IMR-90 (cell line): ENCODE measurements around the gene ERCC4. TPM values are rescaled to one million over a fixed set of nuclear protein-coding genes. Genes with fewer than 3 reads are reported as not detected.

ENCODE experiments used
- ATAC-seq: fragments of 200-7000 bp; cut with Tn5 transposase; 2 replicates; pipeline ENCODE4 v1.9.1; 2020; ENCODE audit warnings: low read depth, mild to moderate bottlenecking, moderate library complexity
- BruUV-seq: library from RNA; stranded (reverse); fragments of 400-500 nt; replicated peaks from 2 replicates; lab custom pipeline; 2021; lab: Mats Ljungman, UMichigan
- CTCF ChIA-PET: fragments of 300-600 bp; formaldehyde crosslinking; extraction: SDS; loops from one replicate; lab custom pipeline; 2021; ENCODE audit warnings: antibody characterized with exemption; lab: Yijun Ruan, JAX
- POLR2A ChIA-PET: fragments of 300-600 bp; sonication (Branson Sonifier 250); formaldehyde crosslinking; loops from one replicate; lab custom pipeline; 2022; ENCODE audit warnings: antibody characterized with exemption; ENCODE audit not compliant: unreplicated experiment; lab: Charles Lee
- DNase-seq: peaks from one replicate; pipeline ENCODE4 v3.0.0; 2013
- H2AFZ ChIP-seq: replicated peaks from 2 replicates; pipeline ENCODE3; 2013; ENCODE audit warnings: low read length, mild to moderate bottlenecking; ENCODE audit not compliant: poor library complexity
- H2AK5ac ChIP-seq: 2 replicates; pipeline ENCODE4 v1.6.1; 2013; ENCODE audit warnings: low read depth, low read length, inconsistent platforms
- H2AK9ac ChIP-seq: replicated peaks from 2 replicates; pipeline ENCODE3; 2013; ENCODE audit warnings: mild to moderate bottlenecking, low read depth, low read length, moderate library complexity; ENCODE audit not compliant: poor library complexity
- H2BK120ac ChIP-seq: 2 replicates; pipeline ENCODE4 v1.6.1; 2013; ENCODE audit warnings: low read depth, low read length, inconsistent platforms
- H2BK15ac ChIP-seq: 3 replicates; pipeline ENCODE4 v1.6.1; 2013; ENCODE audit warnings: low read depth, low read length, inconsistent platforms
- H2BK20ac ChIP-seq: 2 replicates; pipeline ENCODE4 v1.6.1; 2013; ENCODE audit warnings: low read depth, mild to moderate bottlenecking, inconsistent platforms, low read length, moderate library complexity
- H2BK5ac ChIP-seq: 2 replicates; pipeline ENCODE4 v1.6.1; 2013; ENCODE audit warnings: mild to moderate bottlenecking, low read depth, low read length, inconsistent platforms; ENCODE audit not compliant: poor library complexity, severe bottlenecking
- H3K14ac ChIP-seq: replicated peaks from 2 replicates; pipeline ENCODE4 v1.6.1; 2013; ENCODE audit warnings: low read depth, low read length, inconsistent platforms
- H3K18ac ChIP-seq: 2 replicates; pipeline ENCODE4 v1.6.1; 2013; ENCODE audit warnings: low read depth, low read length, control low read depth
- H3K23ac ChIP-seq: 2 replicates; pipeline ENCODE4 v1.6.1; 2013; ENCODE audit warnings: low read depth, low read length, inconsistent platforms
- H3K27ac ChIP-seq: 2 replicates; pipeline ENCODE4 v1.5.1; 2013; ENCODE audit warnings: mild to moderate bottlenecking, control low read depth, low read length; ENCODE audit not compliant: insufficient read depth
- H3K27me3 ChIP-seq: 2 replicates; pipeline ENCODE4 v1.6.1; 2013; ENCODE audit warnings: low read length; ENCODE audit not compliant: control insufficient read depth, insufficient read depth
- H3K36me3 ChIP-seq: 2 replicates; pipeline ENCODE4 v1.6.1; 2013; ENCODE audit warnings: low read length, mixed read lengths; ENCODE audit not compliant: control insufficient read depth, insufficient read depth
- H3K4ac ChIP-seq: 2 replicates; pipeline ENCODE4 v1.6.1; 2013; ENCODE audit warnings: low read depth, low read length, inconsistent platforms
- H3K4me1 ChIP-seq: 2 replicates; pipeline ENCODE4 v1.6.1; 2013; ENCODE audit warnings: low read length, mixed read lengths; ENCODE audit not compliant: control insufficient read depth, insufficient read depth
- H3K4me2 ChIP-seq: 2 replicates; pipeline ENCODE4 v1.6.1; 2013; ENCODE audit warnings: low read depth, mild to moderate bottlenecking, control low read depth, low read length, moderate library complexity
- H3K4me3 ChIP-seq: 2 replicates; pipeline ENCODE4 v1.5.1; 2013; ENCODE audit warnings: low read depth, mild to moderate bottlenecking, control low read depth, low read length, moderate library complexity; ENCODE audit not compliant: insufficient read depth
- H3K56ac ChIP-seq: 2 replicates; pipeline ENCODE4 v1.6.1; 2013; ENCODE audit warnings: low read length, inconsistent platforms; ENCODE audit not compliant: insufficient read depth; ENCODE audit errors: extremely low read depth
- H3K79me1 ChIP-seq, 2 experiments: 2 replicates each; pipeline ENCODE4 v1.6.1; 2013; ENCODE audit warnings: low read length in 2 of 2, inconsistent platforms in 1 of 2, low read depth in 1 of 2
- H3K9ac ChIP-seq: 2 replicates; pipeline ENCODE4 v1.6.1; 2013; ENCODE audit warnings: low read depth, low read length, control low read depth
- H3K9me1 ChIP-seq: 2 replicates; pipeline ENCODE4 v1.6.1; 2013; ENCODE audit warnings: low read length, inconsistent platforms; ENCODE audit not compliant: insufficient read depth
- H3K9me3 ChIP-seq: 2 replicates; pipeline ENCODE4 v1.6.1; 2013; ENCODE audit warnings: low read length; ENCODE audit not compliant: control insufficient read depth, insufficient read depth
- H4K20me1 ChIP-seq: 2 replicates; pipeline ENCODE4 v1.6.1; 2013; ENCODE audit warnings: low read length, inconsistent platforms; ENCODE audit not compliant: insufficient read depth
- H4K5ac ChIP-seq: 2 replicates; pipeline ENCODE4 v1.6.1; 2013; ENCODE audit warnings: mild to moderate bottlenecking, low read depth, low read length, control low read depth
- H4K8ac ChIP-seq, 2 experiments: 2 replicates each; pipeline ENCODE4 v1.6.1; 2013; ENCODE audit warnings: low read depth in 2 of 2, low read length in 2 of 2, control low read depth in 1 of 2, inconsistent platforms in 1 of 2
- H4K91ac ChIP-seq: 2 replicates; pipeline ENCODE4 v1.6.1; 2013; ENCODE audit warnings: low read depth, low read length, inconsistent platforms; ENCODE audit not compliant: insufficient read depth
- CEBPB ChIP-seq: IDR thresholded peaks from 2 replicates; pipeline ENCODE4 v1.6.1; 2012; ENCODE audit warnings: low read depth, low read length, improper control_type of control experiment
- CHD1 ChIP-seq: IDR thresholded peaks from 2 replicates; pipeline ENCODE4 v1.6.1; 2012; ENCODE audit warnings: low read depth, low read length, improper control_type of control experiment
- MAZ ChIP-seq: IDR thresholded peaks from 2 replicates; pipeline ENCODE4 v1.6.1; 2012; ENCODE audit warnings: low read depth, mild to moderate bottlenecking, low read length, improper control_type of control experiment, moderate library complexity, borderline replicate concordance
- RAD21 ChIP-seq: IDR thresholded peaks from 2 replicates; pipeline ENCODE4 v1.6.1; 2012; ENCODE audit warnings: low read length, improper control_type of control experiment
- RFX5 ChIP-seq: IDR thresholded peaks from 2 replicates; pipeline ENCODE4 v1.8.0; 2012; ENCODE audit warnings: low read depth, mild to moderate bottlenecking, low read length, moderate library complexity
- WGBS, 2 experiments: methylation state at CpG; one replicate each; pipeline versions ENCODE4 v1.1.5 to v1.1.7; 2013; ENCODE audit warnings: missing lambda C conversion rate in 2 of 2; ENCODE audit not compliant: insufficient read length in 1 of 2; ENCODE audit errors: extremely low coverage in 2 of 2; 5-methylcytosine and 5-hydroxymethylcytosine counted together
- dilution Hi-C: fragments of 300-500 bp; cut with HindIII; formaldehyde crosslinking; loops from one replicate; pipeline ENCODE4 v1.14.3; 2018; ENCODE audit warnings: low sequenced_read_pairs; ENCODE audit not compliant: unreplicated experiment
- in situ Hi-C: fragments of 300-500 bp; cut with MboI; formaldehyde crosslinking; loops from 3 replicates; pipeline ENCODE4 v1.14.3; 2019; ENCODE audit warnings: low sequenced_read_pairs, inconsistent platforms, mixed read lengths
- intact Hi-C: fragments of 100-400 bp; cut with micrococcal nuclease; formaldehyde crosslinking; loops from 2 replicates; pipeline ENCODE4 v1.10.0; 2022
- polyA plus RNA-seq, 3 experiments: library from polyadenylated mRNA; depleted of rRNA; stranded (reverse); fragments of >200 nt; gene quantifications; 2 replicates each; pipeline ENCODE4 v1.2.3, GENCODE V29; 2012; ENCODE audit warnings: low replicate concordance in 1 of 3
- total RNA-seq: library from RNA; depleted of rRNA; stranded (reverse); fragments of >200 nt; gene quantifications from 2 replicates; pipeline ENCODE4 v1.2.3, GENCODE V29; 2012
- TF ChIP-seq, protein P1 (sequence below): fragments of 150-350 bp; IDR thresholded peaks from 2 replicates; pipeline ENCODE4 v1.6.1; 2016; ENCODE audit warnings: low read depth, mild to moderate bottlenecking, low read length, moderate library complexity, borderline replicate concordance
- TF ChIP-seq, protein P2 (sequence below): conservative IDR thresholded peaks from 2 replicates; pipeline ENCODE4 v1.5.1; 2012; ENCODE audit warnings: mild to moderate bottlenecking, low read depth, low read length, improper control_type of control experiment

ERCC4 gene
- total and polyA plus RNA-seq, 2 of the 4 experiments (the other 2 are of a cell fraction): 2.9 to 19.2 TPM

DNA sequence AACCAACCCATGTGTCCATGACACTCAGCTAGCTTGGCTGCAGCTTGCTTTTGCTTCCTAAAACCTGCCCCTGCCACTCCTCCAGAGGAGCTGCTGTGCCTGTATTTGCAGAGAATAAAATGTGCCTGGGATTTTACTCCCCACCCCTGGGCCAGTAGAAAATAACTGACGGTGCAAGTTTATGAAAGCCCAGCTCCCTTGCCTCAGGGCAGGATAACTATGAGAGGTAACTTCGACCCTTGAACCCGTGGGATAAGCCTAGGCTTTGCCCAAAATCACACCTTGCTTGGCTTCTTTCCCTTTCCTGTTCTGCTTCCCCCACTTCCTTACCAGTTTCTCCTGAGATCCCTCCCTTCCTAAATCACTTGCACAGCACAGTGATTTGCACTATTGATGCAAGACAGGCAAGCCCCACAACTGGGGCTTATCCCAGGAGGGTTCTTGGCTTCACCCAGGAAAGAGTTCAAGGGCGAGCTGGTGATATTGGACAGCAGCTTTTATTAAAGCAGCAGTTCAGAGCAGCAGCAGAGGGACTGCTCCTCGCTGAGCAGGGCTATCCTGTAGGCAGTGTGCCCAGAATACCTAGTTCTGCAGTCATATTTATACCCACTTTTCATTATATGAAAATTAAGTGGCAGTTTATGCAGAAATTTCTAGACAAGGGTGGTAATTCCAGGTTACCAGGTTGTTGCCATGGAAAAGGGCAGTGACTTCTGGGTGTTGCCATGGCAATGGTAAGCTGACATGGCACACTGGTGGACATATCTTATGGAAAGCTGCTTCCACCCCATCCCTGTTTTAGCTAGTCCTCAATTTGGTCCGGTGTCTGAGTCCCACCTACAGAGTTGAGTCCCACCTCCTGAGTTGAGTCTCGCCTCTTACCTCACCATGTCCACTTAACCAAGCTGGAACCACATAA is 6.3 kb upstream of the ERCC4 start:
- no peaks in the 10 kb centered on the region for H3K9me1 ChIP-seq
- dilution Hi-C loops: no loop called here
- H2BK15ac ChIP-seq: no peak overlapping the region
- no peak overlapping the region for H3K27ac ChIP-seq
- TF ChIP-seq CEBPB: no peak
- TF ChIP-seq, protein P1, sequence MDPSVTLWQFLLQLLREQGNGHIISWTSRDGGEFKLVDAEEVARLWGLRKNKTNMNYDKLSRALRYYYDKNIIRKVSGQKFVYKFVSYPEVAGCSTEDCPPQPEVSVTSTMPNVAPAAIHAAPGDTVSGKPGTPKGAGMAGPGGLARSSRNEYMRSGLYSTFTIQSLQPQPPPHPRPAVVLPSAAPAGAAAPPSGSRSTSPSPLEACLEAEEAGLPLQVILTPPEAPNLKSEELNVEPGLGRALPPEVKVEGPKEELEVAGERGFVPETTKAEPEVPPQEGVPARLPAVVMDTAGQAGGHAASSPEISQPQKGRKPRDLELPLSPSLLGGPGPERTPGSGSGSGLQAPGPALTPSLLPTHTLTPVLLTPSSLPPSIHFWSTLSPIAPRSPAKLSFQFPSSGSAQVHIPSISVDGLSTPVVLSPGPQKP: no peak
- TF ChIP-seq, protein P2, sequence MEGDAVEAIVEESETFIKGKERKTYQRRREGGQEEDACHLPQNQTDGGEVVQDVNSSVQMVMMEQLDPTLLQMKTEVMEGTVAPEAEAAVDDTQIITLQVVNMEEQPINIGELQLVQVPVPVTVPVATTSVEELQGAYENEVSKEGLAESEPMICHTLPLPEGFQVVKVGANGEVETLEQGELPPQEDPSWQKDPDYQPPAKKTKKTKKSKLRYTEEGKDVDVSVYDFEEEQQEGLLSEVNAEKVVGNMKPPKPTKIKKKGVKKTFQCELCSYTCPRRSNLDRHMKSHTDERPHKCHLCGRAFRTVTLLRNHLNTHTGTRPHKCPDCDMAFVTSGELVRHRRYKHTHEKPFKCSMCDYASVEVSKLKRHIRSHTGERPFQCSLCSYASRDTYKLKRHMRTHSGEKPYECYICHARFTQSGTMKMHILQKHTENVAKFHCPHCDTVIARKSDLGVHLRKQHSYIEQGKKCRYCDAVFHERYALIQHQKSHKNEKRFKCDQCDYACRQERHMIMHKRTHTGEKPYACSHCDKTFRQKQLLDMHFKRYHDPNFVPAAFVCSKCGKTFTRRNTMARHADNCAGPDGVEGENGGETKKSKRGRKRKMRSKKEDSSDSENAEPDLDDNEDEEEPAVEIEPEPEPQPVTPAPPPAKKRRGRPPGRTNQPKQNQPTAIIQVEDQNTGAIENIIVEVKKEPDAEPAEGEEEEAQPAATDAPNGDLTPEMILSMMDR: no peak
- no peak for TF ChIP-seq RFX5
- no peak for TF ChIP-seq CHD1
- TF ChIP-seq RAD21: no peak
- TF ChIP-seq MAZ: no peak
- H4K91ac ChIP-seq: no peak overlapping the region
- no peak overlapping the region for H2AFZ ChIP-seq
- no peak overlapping the region for H3K56ac ChIP-seq
- H2BK20ac ChIP-seq: no peak overlapping the region
- WGBS, 2 experiments: 60% methylated on average over 2 of the region's 7 CpGs; no CpG with 5 or more reads in 1 of the 2 experiments
- H3K9ac ChIP-seq: no peak overlapping the region
- no peaks in the 10 kb centered on the region for H3K36me3 ChIP-seq
- no peak overlapping the region for H4K5ac ChIP-seq
- H3K14ac ChIP-seq: no peak overlapping the region
- H3K4ac ChIP-seq: no peak overlapping the region
- H2AK9ac ChIP-seq: no peak overlapping the region
- ChIA-PET POLR2A (no interaction called here), CTCF (no interaction called here)
- no peak overlapping the region for H2BK5ac ChIP-seq
- H4K8ac ChIP-seq: no peak overlapping the region
- BruUV-seq: no TSS peak
- no peak overlapping the region for H3K4me3 ChIP-seq
- no peak overlapping the region for H2BK120ac ChIP-seq
- no peak overlapping the region for H2AK5ac ChIP-seq
- peaks cover 3% of the 10 kb centered on the region; the same call in 1 of the 2 replicates for H3K4me1 ChIP-seq
- no peak overlapping the region for H3K23ac ChIP-seq
- H3K18ac ChIP-seq: no peak overlapping the region
- H3K4me2 ChIP-seq: no peak overlapping the region
- peaks cover 19% of the 10 kb centered on the region for H3K27me3 ChIP-seq
- in situ Hi-C loops: no loop called here
- intact Hi-C loops: no loop called here
- H3K9me3 ChIP-seq: no peaks in the 10 kb centered on the region
- DNase-seq: no peak
- no peak for ATAC-seq
- H4K20me1 ChIP-seq: no peaks in the 10 kb centered on the region
- H3K79me1 ChIP-seq: no peaks in the 10 kb centered on the region
